GM12878 (cell line): ENCODE data around the gene SV2B. TPM values are rescaled to one million over a fixed set of nuclear protein-coding genes. Genes with fewer than 3 reads are reported as not detected.

ENCODE experiments used
- ATAC-seq: fragments of 200-7000 bp; cut with Tn5 transposase; 3 replicates; pipeline ENCODE4 v1.9.1; 2020; ENCODE audit warnings: mild to moderate bottlenecking, moderate library complexity
- BruUV-seq: library from RNA; stranded (reverse); fragments of 400-500 nt; replicated peaks from 2 replicates; lab custom pipeline; 2021; lab: Mats Ljungman, UMichigan
- CTCF ChIA-PET: fragments of 300-600 bp; sonication (Branson Sonifier 250); formaldehyde crosslinking; extraction: SDS; loops from one replicate; lab custom pipeline; 2021; ENCODE audit warnings: inconsistent platforms; lab: Yijun Ruan, JAX
- POLR2A ChIA-PET: fragments of 350-600 bp; formaldehyde crosslinking; extraction: SDS; loops from one replicate; lab custom pipeline; 2021; ENCODE audit warnings: inconsistent platforms; lab: Charles Lee
- RAD21 ChIA-PET: fragments of 300-600 bp; sonication (Branson Sonifier 250); formaldehyde crosslinking; loops from one replicate; lab custom pipeline; 2023; ENCODE audit warnings: antibody characterized with exemption; ENCODE audit not compliant: unreplicated experiment; lab: Charles Lee
- SMC1A ChIA-PET: fragments of 300-600 bp; sonication (Branson Sonifier 250); formaldehyde crosslinking; loops from one replicate; lab custom pipeline; 2023; ENCODE audit not compliant: unreplicated experiment, uncharacterized antibody; lab: Charles Lee
- DNase-seq: peaks from one replicate; pipeline ENCODE4 v3.0.0-alpha.2; 2011; ENCODE audit warnings: low read depth, low spot score
- FAIRE-seq: peaks from 3 replicates; lab custom pipeline; 2011; peaks lifted over from hg19 to GRCh38; lab: Jason Lieb, UNC
- H2AFZ ChIP-seq: 2 replicates; pipeline ENCODE4 v1.6.0; 2011; ENCODE audit warnings: low read depth, low read length, control low read depth; ENCODE audit not compliant: control insufficient read depth
- H3K27ac ChIP-seq: 2 replicates; pipeline ENCODE4 v1.5.1; 2011; ENCODE audit warnings: control low read depth; ENCODE audit not compliant: control insufficient read depth, insufficient read depth
- H3K27me3 ChIP-seq, 2 experiments: replicated peaks in 1 of 2; 2 replicates each; pipeline versions ENCODE4 v1.6.0 to v1.6.1; 2011; ENCODE audit warnings: low read length in 1 of 2; ENCODE audit not compliant: control insufficient read depth in 2 of 2, insufficient read depth in 2 of 2
- H3K36me3 ChIP-seq, 2 experiments: 2 replicates each; pipeline ENCODE4 v1.5.1; 2011; ENCODE audit warnings: low read length in 1 of 2; ENCODE audit not compliant: control insufficient read depth in 2 of 2, insufficient read depth in 2 of 2
- H3K4me1 ChIP-seq: 2 replicates; pipeline ENCODE4 v1.6.1; 2011; ENCODE audit warnings: mild to moderate bottlenecking, low read length, moderate library complexity, mixed read lengths; ENCODE audit not compliant: control insufficient read depth, insufficient read depth
- H3K4me2 ChIP-seq: 2 replicates; pipeline ENCODE4 v1.6.0; 2011; ENCODE audit warnings: control low read depth; ENCODE audit not compliant: control insufficient read depth, insufficient read depth
- H3K4me3 ChIP-seq: fragments of 200-600 bp; sonication (generic); 2 replicates; pipeline ENCODE4 v1.5.1; 2016
- H3K79me2 ChIP-seq: 2 replicates; pipeline ENCODE4 v1.6.0; 2011; ENCODE audit warnings: low read length; ENCODE audit not compliant: control insufficient read depth, insufficient read depth
- H3K9ac ChIP-seq: 2 replicates; pipeline ENCODE4 v1.8.0; 2011; ENCODE audit warnings: low read length, control low read depth, mixed read lengths; ENCODE audit not compliant: control insufficient read depth, insufficient read depth
- H3K9me3 ChIP-seq: replicated peaks from 3 replicates; pipeline ENCODE4 v1.5.1; 2011; ENCODE audit warnings: mild to moderate bottlenecking, low read length; ENCODE audit not compliant: control insufficient read depth, insufficient read depth
- H4K20me1 ChIP-seq: 2 replicates; pipeline ENCODE4 v1.6.0; 2011; ENCODE audit not compliant: control insufficient read depth, insufficient read depth
- ESRRA ChIP-seq: IDR thresholded peaks from 2 replicates; pipeline ENCODE4 v1.6.1; 2012; ENCODE audit warnings: mild to moderate bottlenecking, low read length, improper control_type of control experiment
- JUND ChIP-seq: IDR thresholded peaks from 2 replicates; pipeline ENCODE4 v1.6.1; 2012; ENCODE audit warnings: low read depth, mild to moderate bottlenecking, low read length, improper control_type of control experiment, moderate library complexity
- KDM1A ChIP-seq: fragments of 200-600 bp; sonication (generic); IDR thresholded peaks from 2 replicates; pipeline ENCODE4 v1.6.1; 2016; ENCODE audit warnings: borderline replicate concordance
- KLF5 ChIP-seq: fragments of 450-650 bp; IDR thresholded peaks from 2 replicates; pipeline ENCODE4 v1.6.1; 2014; ENCODE audit warnings: mild to moderate bottlenecking; ENCODE audit not compliant: partially characterized antibody
- RAD51 ChIP-seq: fragments of 450-650 bp; IDR thresholded peaks from 2 replicates; pipeline ENCODE4 v1.6.1; 2016; ENCODE audit warnings: moderate library complexity, mild to moderate bottlenecking, inconsistent platforms
- RBBP5 ChIP-seq: fragments of 200-600 bp; sonication (generic); conservative IDR thresholded peaks from 2 replicates; pipeline ENCODE4 v1.6.1; 2016
- SMC3 ChIP-seq: IDR thresholded peaks from 2 replicates; pipeline ENCODE4 v1.6.1; 2011; ENCODE audit warnings: low read length, improper control_type of control experiment, borderline replicate concordance
- ZNF207 ChIP-seq: fragments of 450-650 bp; IDR thresholded peaks from 2 replicates; pipeline ENCODE4 v1.6.1; 2014; ENCODE audit warnings: antibody characterized with exemption, mild to moderate bottlenecking, borderline replicate concordance
- ZNF274 ChIP-seq: IDR thresholded peaks from one replicate; pipeline ENCODE4 v1.8.0; 2011; ENCODE audit not compliant: insufficient read length, insufficient read depth
- ZZZ3 ChIP-seq: IDR thresholded peaks from 2 replicates; pipeline ENCODE4 v1.6.1; 2011; ENCODE audit warnings: low read depth; ENCODE audit not compliant: control insufficient read depth, insufficient read length
- WGBS: methylation state at CpG from one replicate; pipeline ENCODE4 v1.1.6; 2016; ENCODE audit warnings: low lambda C conversion rate; ENCODE audit not compliant: insufficient replicate concordance, insufficient coverage; ENCODE audit errors: missing lambda C conversion rate; 5-methylcytosine and 5-hydroxymethylcytosine counted together
- in situ Hi-C: fragments of 300-500 bp; cut with MboI; formaldehyde crosslinking; loops from 9 replicates; pipeline ENCODE4 v1.14.3; 2018; ENCODE audit warnings: mixed read lengths
- intact Hi-C: fragments of 100-400 bp; cut with micrococcal nuclease; formaldehyde crosslinking; loops from one replicate; pipeline ENCODE4 v1.14.2; 2022; ENCODE audit not compliant: unreplicated experiment
- polyA plus RNA-seq, 11 experiments: library from polyadenylated mRNA; depleted of rRNA in 4 of 11; unstranded in 6 of 11; stranded (reverse) in 5 of 11; fragments of >200 nt; fragmentation: Nextera tagmentation in 4 of 11; fragmentation: Illumina TruSeq in 1 of 11; extraction: Ambion mirVana in 4 of 11; extraction: Trizol in 1 of 11; gene quantifications; 1 replicate in 1 of 11; 2 replicates in 10 of 11; pipeline versions ENCODE4 v1.2.1 to v1.2.3, GENCODE V29; 2011 to 2016; ENCODE audit warnings: inconsistent platforms in 2 of 11, missing spikeins in 2 of 11, low read depth in 1 of 11
- total RNA-seq, 4 experiments: library from RNA; depleted of rRNA in 3 of 4; stranded (reverse); fragments of >200 nt in 3 of 4; fragmentation: Illumina TruSeq in 1 of 4; extraction: Trizol in 1 of 4; gene quantifications; 2 replicates each; pipeline versions ENCODE4 v1.2.1 to v1.2.3, GENCODE V29; 2013 to 2021
- TF ChIP-seq, protein P1 (sequence below): IDR thresholded peaks from 2 replicates; pipeline ENCODE4 v1.6.1; 2012; ENCODE audit warnings: low read depth, low read length, improper control_type of control experiment
- TF ChIP-seq, protein P2 (sequence below): fragments of 450-650 bp; IDR thresholded peaks from 2 replicates; pipeline ENCODE4 v1.6.1; 2016; ENCODE audit warnings: mild to moderate bottlenecking

SV2B gene
- total and polyA plus RNA-seq, 10 of the 15 experiments (the other 5 are each of a cell fraction or from before 2014, with no cell fraction given): 0.03 to 1.7 (median 1.3) TPM

DNA sequence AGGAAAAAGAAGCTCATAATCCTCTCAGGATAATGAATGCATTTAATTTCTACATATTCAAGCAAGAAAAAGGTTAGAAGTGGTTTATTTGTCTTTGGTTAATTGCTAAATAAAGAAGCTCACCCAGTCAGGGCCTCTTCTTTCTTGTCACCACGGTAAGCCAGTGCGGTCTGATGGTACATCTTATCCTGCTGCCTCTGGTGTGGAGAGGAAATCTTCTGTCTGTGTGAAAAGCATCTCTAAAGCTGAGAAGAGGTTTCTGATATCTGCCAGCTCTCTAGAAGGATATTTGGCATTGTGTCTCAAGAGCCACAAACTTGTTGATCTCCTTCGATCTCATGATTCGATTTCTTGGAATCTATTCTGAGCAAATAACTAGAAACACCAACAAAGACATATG is 144.9 kb downstream of the SV2B start:
- Histone ChIP-seq H3K4me1 (no peaks in the 10 kb centered on the region), H3K4me2 (no peak overlapping the region), H2AFZ (no peak overlapping the region), H3K4me3 (no peak overlapping the region), H4K20me1 (no peaks in the 10 kb centered on the region), H3K27me3 (no peaks in the 10 kb centered on the region; a peak in 1 of 4 replicates), H3K36me3 (no peaks in the 10 kb centered on the region), H3K79me2 (no peaks in the 10 kb centered on the region), H3K9me3 (no peaks in the 10 kb centered on the region), H3K9ac (no peak overlapping the region), H3K27ac (no peak overlapping the region)
- TF ChIP-seq ZNF274: no peak
- no peak for TF ChIP-seq KLF5
- TF ChIP-seq, protein P1, sequence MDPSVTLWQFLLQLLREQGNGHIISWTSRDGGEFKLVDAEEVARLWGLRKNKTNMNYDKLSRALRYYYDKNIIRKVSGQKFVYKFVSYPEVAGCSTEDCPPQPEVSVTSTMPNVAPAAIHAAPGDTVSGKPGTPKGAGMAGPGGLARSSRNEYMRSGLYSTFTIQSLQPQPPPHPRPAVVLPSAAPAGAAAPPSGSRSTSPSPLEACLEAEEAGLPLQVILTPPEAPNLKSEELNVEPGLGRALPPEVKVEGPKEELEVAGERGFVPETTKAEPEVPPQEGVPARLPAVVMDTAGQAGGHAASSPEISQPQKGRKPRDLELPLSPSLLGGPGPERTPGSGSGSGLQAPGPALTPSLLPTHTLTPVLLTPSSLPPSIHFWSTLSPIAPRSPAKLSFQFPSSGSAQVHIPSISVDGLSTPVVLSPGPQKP: no peak
- no peak for TF ChIP-seq RBBP5
- TF ChIP-seq JUND: no peak
- TF ChIP-seq KDM1A: no peak
- TF ChIP-seq SMC3: no peak
- TF ChIP-seq ESRRA: no peak
- TF ChIP-seq RAD51: no peak
- TF ChIP-seq ZZZ3: no peak
- TF ChIP-seq, protein P2, sequence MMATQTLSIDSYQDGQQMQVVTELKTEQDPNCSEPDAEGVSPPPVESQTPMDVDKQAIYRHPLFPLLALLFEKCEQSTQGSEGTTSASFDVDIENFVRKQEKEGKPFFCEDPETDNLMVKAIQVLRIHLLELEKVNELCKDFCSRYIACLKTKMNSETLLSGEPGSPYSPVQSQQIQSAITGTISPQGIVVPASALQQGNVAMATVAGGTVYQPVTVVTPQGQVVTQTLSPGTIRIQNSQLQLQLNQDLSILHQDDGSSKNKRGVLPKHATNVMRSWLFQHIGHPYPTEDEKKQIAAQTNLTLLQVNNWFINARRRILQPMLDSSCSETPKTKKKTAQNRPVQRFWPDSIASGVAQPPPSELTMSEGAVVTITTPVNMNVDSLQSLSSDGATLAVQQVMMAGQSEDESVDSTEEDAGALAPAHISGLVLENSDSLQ: no peak
- no peak for TF ChIP-seq ZNF207
- BruUV-seq: no TSS peak
- ChIA-PET CTCF (interaction anchor here (1.0 to 3.6 kb wide), 2 partner anchors 28 to 189 kb away, joined by 3 to 28 read pairs; no protein-coding TSS in a partner anchor), RAD21 (no interaction called here), POLR2A (no interaction called here), SMC1A (interaction anchor here (0.6 kb wide), 1 partner anchor 32 kb away, joined by 3 read pairs; no protein-coding TSS in a partner anchor)
- WGBS: 85% methylated on average over 4 of the region's 4 CpGs
- no peak for ATAC-seq
- intact Hi-C loops: no loop called here
- no peak for FAIRE-seq
- in situ Hi-C loops: loop anchor here (25.0 kb wide), 1 partner anchor 908 kb away; no protein-coding TSS in a partner anchor
- DNase-seq: no peak
